Fibroblast of skin of left quadriceps (primary cell): ENCODE measurements around the gene ZFP36.

Source experiments
- DNase-seq, 2 experiments: peaks; one replicate each; pipeline ENCODE4 v3.0.0-alpha.2; 2013; ENCODE audit warnings: low read depth in 2 of 2

The ZFP36 gene

GRCh38 chr19:39419003-39419402 lies 12.4 kb downstream of the ZFP36 start:
- DNase-seq = no peak

GRCh38 chr19:39420769-39421168 lies 14.1 kb downstream of the ZFP36 start:
- no peak for DNase-seq

- no peak for DNase-seq
Observed at GRCh38 chr19:39422020-39422419, 15.4 kb downstream of the ZFP36 start.

GRCh38 chr19:39423258-39424086 lies 16.8 kb downstream of the ZFP36 start:
- no peak for DNase-seq

GRCh38 chr19:39424934-39425333 lies 18.3 kb downstream of the ZFP36 start:
- no peak for DNase-seq

- DNase-seq = no peak
Observed at GRCh38 chr19:39425744-39426143, 19.1 kb downstream of the ZFP36 start.

- no peak for DNase-seq
Observed at GRCh38 chr19:39426170-39426569, 19.5 kb downstream of the ZFP36 start.

GRCh38 chr19:39427707-39428106 lies 21.1 kb downstream of the ZFP36 start:
- DNase-seq = no peak

- peak; percentile 89 to 90 for DNase-seq
Observed at GRCh38 chr19:39428283-39429112, 21.9 kb downstream of the ZFP36 start.

- DNase-seq = no peak
Observed at GRCh38 chr19:39430675-39431593, 24.3 kb downstream of the ZFP36 start.

- DNase-seq = no peak
Observed at GRCh38 chr19:39432677-39433025, 26.0 kb downstream of the ZFP36 start.

- DNase-seq = no peak
Observed at GRCh38 chr19:39433480-39434079, 26.9 kb downstream of the ZFP36 start.

GRCh38 chr19:39434123-39435076 lies 27.8 kb downstream of the ZFP36 start:
- DNase-seq = no peak

- peak; percentile 94 to 95 for DNase-seq
Observed at GRCh38 chr19:39435499-39436349, 29.1 kb downstream of the ZFP36 start, which contains the start of gene RPS16. Gene RPS16, minus strand, starts transcription at chr19:39435949. Its CDS starts 54 bp downstream, at chr19:39435895.

- no peak for DNase-seq
Observed at GRCh38 chr19:39436350-39436716, 29.7 kb downstream of the ZFP36 start.

- no peak for DNase-seq
Observed at GRCh38 chr19:39438270-39438934, 31.8 kb downstream of the ZFP36 start.

GRCh38 chr19:39444598-39445195 lies 38.0 kb downstream of the ZFP36 start:
- no peak for DNase-seq
